Endothelial cell of umbilical vein (primary cell): ENCODE results near the gene UNKL. TPM values are rescaled to one million over a fixed set of nuclear protein-coding genes. Genes with fewer than 3 reads are reported as not detected.

Experiments
- BruUV-seq: library from RNA; stranded (reverse); fragments of 400-500 nt; replicated peaks from 2 replicates; lab custom pipeline; 2021; lab: Mats Ljungman, UMichigan
- CTCF ChIA-PET: fragments of 300-600, 350-600 bp; sonication (Branson Sonifier 250); formaldehyde crosslinking; loops from one replicate; lab custom pipeline; 2021; ENCODE audit warnings: antibody characterized with exemption, inconsistent platforms; lab: Charles Lee
- POLR2A ChIA-PET: fragments of 300-600, 350-600 bp; sonication (Branson Sonifier 250); formaldehyde crosslinking; loops from one replicate; lab custom pipeline; 2021; ENCODE audit warnings: antibody characterized with exemption, inconsistent platforms; lab: Charles Lee
- DNase-seq: peaks from one replicate; pipeline ENCODE4 v3.0.0-alpha.2; 2011; ENCODE audit warnings: low read depth, low spot score
- FAIRE-seq: peaks from 2 replicates; lab custom pipeline; 2011; peaks lifted over from hg19 to GRCh38; lab: Jason Lieb, UNC
- H2AFZ ChIP-seq: 2 replicates; pipeline ENCODE4 v1.6.0; 2012; ENCODE audit warnings: low read depth, low read length, control low read depth, inconsistent platforms
- H3K27ac ChIP-seq: 2 replicates; pipeline ENCODE4 v1.5.1; 2011; ENCODE audit warnings: low read depth, mild to moderate bottlenecking, control low read depth, low read length, moderate library complexity; ENCODE audit not compliant: insufficient read depth
- H3K27me3 ChIP-seq, 2 experiments: 2 replicates each; pipeline versions ENCODE4 v1.6.0 to v1.6.1; 2011; ENCODE audit warnings: low read length in 2 of 2, mixed read lengths in 1 of 2; ENCODE audit not compliant: control insufficient read depth in 2 of 2, insufficient read depth in 2 of 2
- H3K36me3 ChIP-seq, 2 experiments: 2 replicates in 1 of 2; 3 replicates in 1 of 2; pipeline ENCODE4 v1.5.1; 2011; ENCODE audit warnings: low read length in 2 of 2, mild to moderate bottlenecking in 1 of 2, moderate library complexity in 1 of 2; ENCODE audit not compliant: control insufficient read depth in 2 of 2, insufficient read depth in 2 of 2; ENCODE audit errors: extremely low read depth in 1 of 2
- H3K4me1 ChIP-seq: 3 replicates; pipeline ENCODE4 v1.5.1; 2011; ENCODE audit warnings: mild to moderate bottlenecking, low read length; ENCODE audit not compliant: control insufficient read depth, insufficient read depth; ENCODE audit errors: extremely low read depth
- H3K4me2 ChIP-seq: 2 replicates; pipeline ENCODE4 v1.6.1; 2011; ENCODE audit warnings: low read length, control low read depth, mixed read lengths; ENCODE audit not compliant: insufficient read depth
- H3K4me3 ChIP-seq, 3 experiments: fragments of 200-600 bp in 1 of 3; sonication (generic), shearing (Covaris generic) in 1 of 3; replicated peaks in 1 of 3; 2 replicates each; pipeline ENCODE4 v1.5.1; 2011 to 2016; ENCODE audit warnings: control low read depth in 3 of 3, low read length in 3 of 3, mild to moderate bottlenecking in 2 of 3, inconsistent platforms in 1 of 3, low read depth in 1 of 3, moderate library complexity in 1 of 3; ENCODE audit not compliant: insufficient read depth in 1 of 3
- H3K79me2 ChIP-seq: 2 replicates; pipeline ENCODE4 v1.6.0; 2012; ENCODE audit warnings: low read length, inconsistent platforms; ENCODE audit not compliant: control insufficient read depth, insufficient read depth
- H3K9ac ChIP-seq: replicated peaks from 2 replicates; pipeline ENCODE3; 2011; ENCODE audit warnings: low read length, control low read depth; ENCODE audit not compliant: insufficient read depth; ENCODE audit errors: extremely low read depth
- H3K9me1 ChIP-seq: replicated peaks from 3 replicates; pipeline ENCODE4 v1.6.0; 2011; ENCODE audit warnings: mild to moderate bottlenecking, low read length; ENCODE audit not compliant: control insufficient read depth, insufficient read depth; ENCODE audit errors: extremely low read depth
- H3K9me3 ChIP-seq: replicated peaks from 2 replicates; pipeline ENCODE4 v1.5.1; 2012; ENCODE audit warnings: low read length, inconsistent platforms; ENCODE audit not compliant: control insufficient read depth, insufficient read depth
- H4K20me1 ChIP-seq: replicated peaks from 2 replicates; pipeline ENCODE3; 2011; ENCODE audit warnings: mild to moderate bottlenecking, low read length; ENCODE audit not compliant: control insufficient read depth, insufficient read depth; ENCODE audit errors: extremely low read depth
- CTCF ChIP-seq, 2 donors: IDR thresholded peaks; 1 replicate in 1 of 2; 2 replicates in 1 of 2; pipeline ENCODE4 v1.5.1; 2011; ENCODE audit warnings: low read length in 2 of 2, mild to moderate bottlenecking in 2 of 2, moderate library complexity in 2 of 2, control low read depth in 1 of 2, inconsistent platforms in 1 of 2, low read depth in 1 of 2; ENCODE audit not compliant: insufficient read depth in 1 of 2; ENCODE audit errors: extremely low read depth in 1 of 2
- EZH2 ChIP-seq: IDR thresholded peaks from 2 replicates; pipeline ENCODE4 v1.6.1; 2012; ENCODE audit warnings: borderline replicate concordance, low read depth, mild to moderate bottlenecking, moderate library complexity, low read length, inconsistent platforms; ENCODE audit not compliant: severe bottlenecking
- FOS ChIP-seq: IDR thresholded peaks from 2 replicates; pipeline ENCODE4 v1.6.1; 2011; ENCODE audit warnings: mild to moderate bottlenecking, low read length, moderate library complexity, borderline replicate concordance; ENCODE audit not compliant: insufficient read depth
- GATA2 ChIP-seq: IDR thresholded peaks from 2 replicates; pipeline ENCODE4 v1.7.0; 2011; ENCODE audit warnings: low read depth, mild to moderate bottlenecking, moderate library complexity, mixed read lengths, low read length; ENCODE audit not compliant: insufficient read length, insufficient read depth
- JUN ChIP-seq: IDR thresholded peaks from 2 replicates; pipeline ENCODE4 v1.6.1; 2011; ENCODE audit warnings: borderline replicate concordance, low read depth; ENCODE audit not compliant: insufficient read length, insufficient read depth
- MAX ChIP-seq: IDR thresholded peaks from 2 replicates; pipeline ENCODE4 v1.6.1; 2011; ENCODE audit not compliant: insufficient read depth, insufficient read length
- MYC ChIP-seq: IDR thresholded peaks from one replicate; pipeline ENCODE4 v1.6.1; 2011; ENCODE audit warnings: mild to moderate bottlenecking, low read depth, low read length
- POLR2A ChIP-seq: IDR thresholded peaks from 2 replicates; pipeline ENCODE4 v1.6.1; 2012; ENCODE audit warnings: low read depth, mild to moderate bottlenecking, control low read depth, low read length
- POLR2AphosphoS5 ChIP-seq: IDR thresholded peaks from 2 replicates; pipeline ENCODE4 v1.6.1; 2012; ENCODE audit warnings: low read depth, mild to moderate bottlenecking, control low read depth, low read length, moderate library complexity; ENCODE audit not compliant: insufficient read depth
- dilution Hi-C: fragments of 300-500 bp; cut with MboI; formaldehyde crosslinking; loops from one replicate; pipeline ENCODE4 v1.15.0; 2019; ENCODE audit warnings: low sequenced_read_pairs; ENCODE audit not compliant: extremely low pct_ligation_motif_present
- intact Hi-C: fragments of 100-400 bp; cut with micrococcal nuclease; formaldehyde crosslinking; loops from one replicate; pipeline ENCODE4 v1.10.0; 2022
- polyA plus RNA-seq, 4 experiments: library from polyadenylated mRNA; depleted of rRNA in 3 of 4; stranded (reverse) in 3 of 4; unstranded in 1 of 4; fragments of >200 nt; gene quantifications; 2 replicates each; pipeline versions ENCODE4 v1.2.1 to v1.2.3, GENCODE V29; 2011 to 2012; ENCODE audit warnings: missing spikeins in 1 of 4
- total RNA-seq: library from RNA; stranded (reverse); gene quantifications from 2 replicates; pipeline ENCODE4 v1.2.3, GENCODE V29; 2021

The UNKL gene
- total and polyA plus RNA-seq, 2 donors (not counting 3 experiments of a cell fraction or from before 2014, with no cell fraction given): 17.1 to 32.8 TPM

GRCh38 chr16:1390239-1390779 is 24.2 kb downstream of the UNKL start:
- Histone ChIP-seq H3K36me3 (peaks cover 0 to 19% of the 10 kb centered on the region in 2 experiments), H3K9ac (no peak overlapping the region), H3K9me1 (no peaks in the 10 kb centered on the region), H3K79me2 (no peaks in the 10 kb centered on the region), H3K9me3 (no peaks in the 10 kb centered on the region), H3K4me3 (no peak overlapping the region), H3K27ac (no peak overlapping the region), H4K20me1 (no peaks in the 10 kb centered on the region), H3K4me2 (no peak overlapping the region), H3K27me3 (no peaks in the 10 kb centered on the region), H2AFZ (no peak overlapping the region), H3K4me1 (no peaks in the 10 kb centered on the region)
- dilution Hi-C loops (no loop called here), intact Hi-C loops (no loop called here)
- BruUV-seq: no TSS peak
- TF ChIP-seq GATA2: no peak
- TF ChIP-seq POLR2A: no peak
- TF ChIP-seq FOS: no peak
- no peak for TF ChIP-seq MYC
- TF ChIP-seq JUN: no peak
- TF ChIP-seq MAX: no peak
- no peak for TF ChIP-seq CTCF (IDR thresholded peaks at IDR 0.05; ENCODE audit: extremely low read depth in 1 of 2, insufficient read depth in 1 of 2, low read depth in 1 of 2, low read length in 2 of 2)
- TF ChIP-seq POLR2AphosphoS5: no peak
- TF ChIP-seq EZH2: no peak
- DNase-seq: no peak
- ChIA-PET POLR2A (no interaction called here), CTCF (interaction anchor here (2.3 kb wide), 1 partner anchor 27 kb away, joined by 9 read pairs; no protein-coding TSS in a partner anchor)
- FAIRE-seq: no peak
